ENCODE measurements around the gene FRA10AC1. TPM values are rescaled to one million over a fixed set of nuclear protein-coding genes. Genes with fewer than 3 reads are reported as not detected.

Gene FRA10AC1
- total and polyA plus RNA-seq, 5 donors from 2014 or later = 5.1 to 16.5 (median 6.0) TPM

DNA sequence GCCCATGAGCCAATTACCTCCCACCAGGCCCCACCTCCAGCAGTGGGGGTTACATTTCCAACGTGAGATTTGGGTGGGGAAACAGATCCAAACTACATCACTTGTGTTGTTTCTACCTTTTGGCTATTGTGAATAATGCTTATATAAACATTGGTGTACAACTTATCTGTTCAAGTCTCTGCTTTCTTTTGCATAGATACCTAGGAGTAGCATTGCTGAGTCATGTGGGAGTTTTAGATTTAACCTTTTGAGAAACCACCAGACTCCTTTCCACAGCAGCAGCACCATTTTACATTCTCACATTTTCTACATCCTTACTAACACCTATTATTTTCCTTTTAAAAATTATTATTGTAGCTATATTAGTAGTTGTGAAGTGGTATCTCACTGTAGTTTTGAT, 14.4 kb upstream of the FRA10AC1 start:
- Histone ChIP-seq H3K4me3 (ENCODE audit: low read depth, low read length) (no peak overlapping the region), H3K9me3 (ENCODE audit: control insufficient read depth in 2 of 2, low read length in 2 of 2) (no peaks in the 10 kb centered on the region), H3K27me3 (ENCODE audit: control insufficient read depth, insufficient read depth, low read length) (peaks cover 5% of the 10 kb centered on the region), H3K36me3 (ENCODE audit: control insufficient read depth, insufficient read depth, low read length) (no peaks in the 10 kb centered on the region), H3K27ac (ENCODE audit: insufficient read depth, low read length, poor library complexity, severe bottlenecking) (no peak overlapping the region), H3K4me1 (ENCODE audit: control insufficient read depth, insufficient read depth, low read length, poor library complexity, severe bottlenecking) (no peaks in the 10 kb centered on the region)
- Mint-ChIP-seq H3K36me3 (no peaks in the 10 kb centered on the region), H3K27me3 (peaks cover 33% of the 10 kb centered on the region), H3K9me3 (peaks cover 0 to 4% (median 0%) of the 10 kb centered on the region in 7 donors), H3K4me3 (no peak overlapping the region), H3K4me1 (no peaks in the 10 kb centered on the region), H3K27ac (no peak overlapping the region)
- no peak for DNase-seq
- no peak for ATAC-seq (ENCODE audit: low read depth in 2 of 2)

DNA sequence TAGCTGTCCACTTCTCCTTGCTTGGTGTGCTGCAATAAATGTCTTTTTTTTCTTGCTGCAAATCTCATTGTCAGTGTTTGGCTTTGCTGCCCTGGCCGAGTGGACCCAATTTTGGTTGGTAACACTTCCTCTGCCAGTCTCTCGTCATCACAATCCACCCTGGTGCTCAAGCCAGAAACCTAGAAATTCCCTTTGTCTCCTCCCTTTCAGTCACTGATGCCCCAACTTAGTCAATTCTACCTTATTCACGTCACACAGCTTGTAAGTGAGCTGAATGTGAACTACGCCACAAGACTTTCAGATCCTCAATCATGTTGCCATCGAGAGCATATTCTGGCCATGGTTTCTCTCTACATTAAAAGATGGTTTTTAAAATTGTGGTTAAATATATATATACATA, 13.0 kb upstream of the FRA10AC1 start:
- H3K27me3 Mint-ChIP-seq = peaks cover 28% of the 10 kb centered on the region
- Histone ChIP-seq H3K27ac (ENCODE audit: insufficient read depth, low read length, poor library complexity, severe bottlenecking) (no peak overlapping the region), H3K4me3 (ENCODE audit: low read depth, low read length) (no peak overlapping the region), H3K36me3 (ENCODE audit: control insufficient read depth, insufficient read depth, low read length) (no peaks in the 10 kb centered on the region), H3K9me3 (ENCODE audit: control insufficient read depth in 2 of 2, low read length in 2 of 2) (no peaks in the 10 kb centered on the region), H3K4me1 (ENCODE audit: control insufficient read depth, insufficient read depth, low read length, poor library complexity, severe bottlenecking) (no peaks in the 10 kb centered on the region), H3K27me3 (ENCODE audit: control insufficient read depth, insufficient read depth, low read length) (peaks cover 4% of the 10 kb centered on the region)
- H3K27ac Mint-ChIP-seq = no peak overlapping the region
- ATAC-seq (ENCODE audit: low read depth in 2 of 2) = peak in 1 of 2 donors; percentile 24
- no peak for DNase-seq
- no peaks in the 10 kb centered on the region for H3K36me3 Mint-ChIP-seq
- no peaks in the 10 kb centered on the region for H3K4me1 Mint-ChIP-seq
- peaks cover 0 to 4% (median 0%) of the 10 kb centered on the region in 7 donors for H3K9me3 Mint-ChIP-seq
- no peak overlapping the region for H3K4me3 Mint-ChIP-seq

GRCh38 chr10:93712593-93712992, 10.2 kb upstream of the FRA10AC1 start:
- H3K27me3 Mint-ChIP-seq = peaks cover 13% of the 10 kb centered on the region
- peaks cover 0 to 4% (median 0%) of the 10 kb centered on the region in 7 donors for H3K9me3 Mint-ChIP-seq
- no peak overlapping the region for H3K4me3 Mint-ChIP-seq
- Histone ChIP-seq H3K9me3 (ENCODE audit: control insufficient read depth in 2 of 2, low read length in 2 of 2) (no peaks in the 10 kb centered on the region), H3K4me3 (ENCODE audit: low read depth, low read length) (no peak overlapping the region), H3K36me3 (ENCODE audit: control insufficient read depth, insufficient read depth, low read length) (no peaks in the 10 kb centered on the region), H3K4me1 (ENCODE audit: control insufficient read depth, insufficient read depth, low read length, poor library complexity, severe bottlenecking) (no peaks in the 10 kb centered on the region), H3K27ac (ENCODE audit: insufficient read depth, low read length, poor library complexity, severe bottlenecking) (no peak overlapping the region), H3K27me3 (ENCODE audit: control insufficient read depth, insufficient read depth, low read length) (peaks cover 3% of the 10 kb centered on the region)
- no peak for DNase-seq
- no peak overlapping the region for H3K27ac Mint-ChIP-seq
- ATAC-seq (ENCODE audit: low read depth in 2 of 2) = no peak
- H3K36me3 Mint-ChIP-seq = no peaks in the 10 kb centered on the region
- H3K4me1 Mint-ChIP-seq = peaks cover 0 to under 1% (median 0%) of the 10 kb centered on the region in 4 donors

- Histone ChIP-seq H3K4me3 (ENCODE audit: low read depth, low read length) (no peak overlapping the region), H3K4me1 (ENCODE audit: control insufficient read depth, insufficient read depth, low read length, poor library complexity, severe bottlenecking) (no peaks in the 10 kb centered on the region), H3K9me3 (ENCODE audit: control insufficient read depth in 2 of 2, low read length in 2 of 2) (no peaks in the 10 kb centered on the region), H3K36me3 (ENCODE audit: control insufficient read depth, insufficient read depth, low read length) (no peaks in the 10 kb centered on the region), H3K27ac (ENCODE audit: insufficient read depth, low read length, poor library complexity, severe bottlenecking) (no peak overlapping the region), H3K27me3 (ENCODE audit: control insufficient read depth, insufficient read depth, low read length) (peaks cover 3% of the 10 kb centered on the region)
- H3K9me3 Mint-ChIP-seq = peaks cover 0 to 4% (median 0%) of the 10 kb centered on the region in 7 donors
- ATAC-seq (ENCODE audit: low read depth in 2 of 2) (no peak), DNase-seq (no peak)
- H3K27ac Mint-ChIP-seq = no peak overlapping the region
- H3K36me3 Mint-ChIP-seq = no peaks in the 10 kb centered on the region
- H3K27me3 Mint-ChIP-seq = peaks cover 13% of the 10 kb centered on the region
- peaks cover 0 to 3% (median 0%) of the 10 kb centered on the region in 4 donors for H3K4me1 Mint-ChIP-seq
- H3K4me3 Mint-ChIP-seq = no peak overlapping the region
These were observed 9.5 kb upstream of the FRA10AC1 start for GRCh38 chr10:93711891-93712290.

GRCh38 chr10:93710333-93710909, 8.0 kb upstream of the FRA10AC1 start:
- Histone ChIP-seq H3K9me3 (ENCODE audit: control insufficient read depth in 2 of 2, low read length in 2 of 2) (no peaks in the 10 kb centered on the region), H3K36me3 (ENCODE audit: control insufficient read depth, insufficient read depth, low read length) (no peaks in the 10 kb centered on the region), H3K4me1 (ENCODE audit: control insufficient read depth, insufficient read depth, low read length, poor library complexity, severe bottlenecking) (no peaks in the 10 kb centered on the region), H3K4me3 (ENCODE audit: low read depth, low read length) (no peak overlapping the region), H3K27me3 (ENCODE audit: control insufficient read depth, insufficient read depth, low read length) (peaks cover 3% of the 10 kb centered on the region), H3K27ac (ENCODE audit: insufficient read depth, low read length, poor library complexity, severe bottlenecking) (no peak overlapping the region)
- no peak overlapping the region for H3K27ac Mint-ChIP-seq
- H3K27me3 Mint-ChIP-seq = peaks cover 11% of the 10 kb centered on the region
- H3K4me1 Mint-ChIP-seq = peaks cover 0 to 3% (median 0%) of the 10 kb centered on the region in 4 donors
- DNase-seq = no peak
- peaks cover 0 to 4% (median 0%) of the 10 kb centered on the region in 7 donors for H3K9me3 Mint-ChIP-seq
- no peak for ATAC-seq (ENCODE audit: low read depth in 2 of 2)
- no peak overlapping the region for H3K4me3 Mint-ChIP-seq
- H3K36me3 Mint-ChIP-seq = no peaks in the 10 kb centered on the region

DNA sequence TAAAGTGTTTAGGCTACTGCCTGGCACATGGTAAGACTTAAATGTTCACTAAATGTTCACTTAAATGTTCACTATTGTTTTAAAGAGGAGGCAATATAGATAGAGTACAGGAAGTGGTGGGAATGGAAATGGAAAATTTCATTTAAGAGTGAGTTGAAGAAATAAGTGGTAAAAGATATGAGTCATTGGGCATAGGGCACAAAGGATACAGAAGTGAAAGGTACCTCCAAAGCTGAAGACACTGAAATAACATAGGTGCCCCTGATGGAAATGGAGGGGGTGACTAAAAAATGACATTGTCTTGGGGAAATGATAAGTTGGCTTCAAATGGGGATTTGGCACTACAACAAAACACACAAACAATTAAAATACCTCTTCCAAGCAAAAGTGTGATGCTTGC, 5.2 kb upstream of the FRA10AC1 start:
- Mint-ChIP-seq H3K4me1 (peaks cover 0 to 9% (median 3%) of the 10 kb centered on the region in 4 donors), H3K27ac (no peak overlapping the region), H3K36me3 (no peaks in the 10 kb centered on the region), H3K27me3 (peaks cover under 1% of the 10 kb centered on the region), H3K4me3 (no peak overlapping the region), H3K9me3 (peaks cover 0 to 2% (median 0%) of the 10 kb centered on the region in 7 donors)
- H3K36me3 ChIP-seq (ENCODE audit: control insufficient read depth, insufficient read depth, low read length) = no peaks in the 10 kb centered on the region
- H3K4me3 ChIP-seq (ENCODE audit: low read depth, low read length) = no peak overlapping the region
- H3K9me3 ChIP-seq (ENCODE audit: control insufficient read depth in 2 of 2, low read length in 2 of 2) = no peaks in the 10 kb centered on the region
- no peak overlapping the region for H3K27ac ChIP-seq (ENCODE audit: insufficient read depth, low read length, poor library complexity, severe bottlenecking)
- peak in 1 of 3 donors; percentile 6 for DNase-seq
- peaks cover 12% of the 10 kb centered on the region for H3K4me1 ChIP-seq (ENCODE audit: control insufficient read depth, insufficient read depth, low read length, poor library complexity, severe bottlenecking)
- H3K27me3 ChIP-seq (ENCODE audit: control insufficient read depth, insufficient read depth, low read length) = peaks cover 3% of the 10 kb centered on the region
- no peak for ATAC-seq (ENCODE audit: low read depth in 2 of 2)

DNA sequence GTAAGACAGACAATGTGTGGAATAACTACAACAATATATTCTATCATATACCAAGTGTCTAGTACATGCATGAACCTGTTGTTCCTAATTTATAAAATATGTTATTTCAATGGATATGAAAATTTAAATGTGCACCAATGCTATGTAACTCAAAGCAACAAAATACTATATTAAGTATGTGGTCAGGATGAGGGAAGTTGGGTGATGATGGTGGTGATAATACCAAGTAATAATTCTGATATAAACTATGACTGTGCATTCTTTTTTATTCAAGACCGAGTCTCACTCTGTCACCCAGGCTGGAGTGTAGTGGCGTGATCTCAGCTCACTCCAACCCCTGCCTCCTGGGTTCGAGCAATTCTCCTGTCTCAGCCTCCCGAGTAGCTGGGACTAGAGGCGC, 2.1 kb upstream of the FRA10AC1 start:
- H3K27ac Mint-ChIP-seq = no peak overlapping the region

GRCh38 chr10:93703841-93704240, 1.4 kb upstream of the FRA10AC1 start:
- peaks cover 7% of the 10 kb centered on the region for H3K36me3 ChIP-seq (ENCODE audit: control insufficient read depth, insufficient read depth, low read length)
- Mint-ChIP-seq H3K27ac (peak overlapping the region in 2 of 3 donors; percentile 26 to 68), H3K36me3 (peaks cover 7% of the 10 kb centered on the region), H3K4me1 (peaks cover 4 to 23% (median 13%) of the 10 kb centered on the region in 4 donors), H3K9me3 (peaks cover 0 to 2% (median 0%) of the 10 kb centered on the region in 7 donors), H3K27me3 (no peaks in the 10 kb centered on the region), H3K4me3 (peak overlapping the region in 3 of 4 donors; percentile 49 to 76 (median 75))
- peak overlapping the region; percentile 98 for H3K4me3 ChIP-seq (ENCODE audit: low read depth, low read length)
- ATAC-seq (ENCODE audit: low read depth in 2 of 2) = no peak
- peaks cover 42% of the 10 kb centered on the region for H3K4me1 ChIP-seq (ENCODE audit: control insufficient read depth, insufficient read depth, low read length, poor library complexity, severe bottlenecking)
- peaks cover 3% of the 10 kb centered on the region for H3K27me3 ChIP-seq (ENCODE audit: control insufficient read depth, insufficient read depth, low read length)
- H3K27ac ChIP-seq (ENCODE audit: insufficient read depth, low read length, poor library complexity, severe bottlenecking) = no peak overlapping the region
- DNase-seq = no peak
- H3K9me3 ChIP-seq (ENCODE audit: control insufficient read depth in 2 of 2, low read length in 2 of 2) = no peaks in the 10 kb centered on the region

More for the DNA sequence above, 2.1 kb upstream of the FRA10AC1 start:
- peaks cover 0 to 2% (median 0%) of the 10 kb centered on the region in 7 donors for H3K9me3 Mint-ChIP-seq
- H3K9me3 ChIP-seq (ENCODE audit: control insufficient read depth in 2 of 2, low read length in 2 of 2) = no peaks in the 10 kb centered on the region
- peaks cover 3% of the 10 kb centered on the region for H3K36me3 Mint-ChIP-seq
- no peak for ATAC-seq (ENCODE audit: low read depth in 2 of 2)
- H3K4me3 Mint-ChIP-seq = peak overlapping the region in 1 of 4 donors; percentile 49
- no peak for DNase-seq
- peaks cover 1% of the 10 kb centered on the region for H3K36me3 ChIP-seq (ENCODE audit: control insufficient read depth, insufficient read depth, low read length)
- H3K4me3 ChIP-seq (ENCODE audit: low read depth, low read length) = no peak overlapping the region
- peaks cover 38% of the 10 kb centered on the region for H3K4me1 ChIP-seq (ENCODE audit: control insufficient read depth, insufficient read depth, low read length, poor library complexity, severe bottlenecking)
- peaks cover 3% of the 10 kb centered on the region for H3K27me3 ChIP-seq (ENCODE audit: control insufficient read depth, insufficient read depth, low read length)
- H3K27ac ChIP-seq (ENCODE audit: insufficient read depth, low read length, poor library complexity, severe bottlenecking) = no peak overlapping the region
- H3K4me1 Mint-ChIP-seq = peaks cover 4 to 17% (median 9%) of the 10 kb centered on the region in 4 donors
- H3K27me3 Mint-ChIP-seq = no peaks in the 10 kb centered on the region

All from CD4-positive, CD25-positive, alpha-beta regulatory T cell (primary cell).